ENCODE results near the gene LRMDA.

DNA sequence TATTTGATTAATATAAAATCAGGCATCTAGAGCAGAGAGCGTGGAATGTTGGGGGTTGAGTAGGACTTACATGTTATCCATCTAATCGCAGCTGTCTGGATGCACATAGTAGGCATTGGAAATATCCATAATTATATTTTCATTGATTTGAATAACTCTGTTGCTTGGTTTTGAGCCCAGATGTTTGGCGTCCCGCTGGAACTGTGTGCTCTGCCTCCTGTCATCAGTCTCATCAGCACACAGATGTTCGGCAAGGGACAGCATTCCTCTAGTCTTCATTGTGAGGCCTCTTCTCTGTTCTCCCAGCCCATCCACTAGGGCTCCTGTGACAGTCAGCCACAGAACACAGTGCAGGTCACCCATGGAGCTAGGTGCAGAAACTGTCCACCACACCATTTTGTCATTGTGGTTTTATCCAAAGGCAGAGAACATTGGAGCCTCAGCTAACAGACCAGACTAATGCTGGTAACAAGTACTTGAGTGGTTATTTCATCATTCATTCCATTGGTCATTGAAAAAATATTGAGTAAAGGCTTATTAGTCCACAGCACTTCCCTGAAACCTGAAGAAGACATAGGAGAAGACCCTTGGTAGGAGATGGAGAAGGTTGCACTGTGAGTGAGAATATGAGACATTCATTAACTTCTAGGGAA lies 927.4 kb downstream of the LRMDA start:
- TF ChIP-seq EZH2 (IDR thresholded peaks at IDR 0.05) (no peak), EZH2phosphoT487 (IDR thresholded peaks at IDR 0.05) (no peak)
- TF ChIP-seq, protein P1, sequence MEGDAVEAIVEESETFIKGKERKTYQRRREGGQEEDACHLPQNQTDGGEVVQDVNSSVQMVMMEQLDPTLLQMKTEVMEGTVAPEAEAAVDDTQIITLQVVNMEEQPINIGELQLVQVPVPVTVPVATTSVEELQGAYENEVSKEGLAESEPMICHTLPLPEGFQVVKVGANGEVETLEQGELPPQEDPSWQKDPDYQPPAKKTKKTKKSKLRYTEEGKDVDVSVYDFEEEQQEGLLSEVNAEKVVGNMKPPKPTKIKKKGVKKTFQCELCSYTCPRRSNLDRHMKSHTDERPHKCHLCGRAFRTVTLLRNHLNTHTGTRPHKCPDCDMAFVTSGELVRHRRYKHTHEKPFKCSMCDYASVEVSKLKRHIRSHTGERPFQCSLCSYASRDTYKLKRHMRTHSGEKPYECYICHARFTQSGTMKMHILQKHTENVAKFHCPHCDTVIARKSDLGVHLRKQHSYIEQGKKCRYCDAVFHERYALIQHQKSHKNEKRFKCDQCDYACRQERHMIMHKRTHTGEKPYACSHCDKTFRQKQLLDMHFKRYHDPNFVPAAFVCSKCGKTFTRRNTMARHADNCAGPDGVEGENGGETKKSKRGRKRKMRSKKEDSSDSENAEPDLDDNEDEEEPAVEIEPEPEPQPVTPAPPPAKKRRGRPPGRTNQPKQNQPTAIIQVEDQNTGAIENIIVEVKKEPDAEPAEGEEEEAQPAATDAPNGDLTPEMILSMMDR (IDR thresholded peaks at IDR 0.05), result no peak

Data from neural progenitor cell (in vitro differentiated cells).